Measurements from ENCODE around the gene MGAT5. TPM values are rescaled to one million over a fixed set of nuclear protein-coding genes. Genes with fewer than 3 reads are reported as not detected.

Gene MGAT5
- total RNA-seq, 3 donors from 2014 or later (not counting 1 experiment from before 2014, with no cell fraction given): 39.7 to 58.2 (median 57.0) TPM

- no peak overlapping the region for H3K27ac Mint-ChIP-seq
- H3K27me3 Mint-ChIP-seq (ENCODE audit: low read depth in 2 of 2): peaks cover 0 to 7% of the 10 kb centered on the region in 2 donors
- H3K27ac ChIP-seq (ENCODE audit: low read length): no peak overlapping the region
- no peak overlapping the region for H3K4me3 Mint-ChIP-seq
- H3K9me3 ChIP-seq (ENCODE audit: control insufficient read depth, insufficient read depth, low read length): no peaks in the 10 kb centered on the region
- H3K4me1 ChIP-seq (ENCODE audit: control insufficient read depth, insufficient read depth, low read length): peaks cover 26% of the 10 kb centered on the region
- WGBS (ENCODE audit: insufficient coverage): 67% methylated on average over 2 of the region's 2 CpGs
- no peak for TF ChIP-seq CTCF (IDR thresholded peaks at IDR 0.05)
- H3K27me3 ChIP-seq (ENCODE audit: control insufficient read depth, insufficient read depth, low read length): no peaks in the 10 kb centered on the region
- peaks cover 4% of the 10 kb centered on the region for H3K36me3 ChIP-seq (ENCODE audit: control insufficient read depth, insufficient read depth, low read length)
- intact Hi-C loops (cut with micrococcal nuclease): no loop called here
- DNase-seq (peak in 1 of 2 donors; percentile 19), ATAC-seq (no peak)
- peaks cover 84 to 85% of the 10 kb centered on the region in 2 donors for H3K4me1 Mint-ChIP-seq
- peaks cover 20% of the 10 kb centered on the region for H3K36me3 Mint-ChIP-seq
- H3K4me3 ChIP-seq (ENCODE audit: low read length): no peak overlapping the region
- H3K9me3 Mint-ChIP-seq: no peaks in the 10 kb centered on the region
Observed at GRCh38 chr2:134319596-134320254, 65.9 kb downstream of the MGAT5 start.

- DNase-seq: peak in 1 of 2 donors; percentile 56
- Histone ChIP-seq H3K27me3 (ENCODE audit: control insufficient read depth, insufficient read depth, low read length) (no peaks in the 10 kb centered on the region), H3K4me1 (ENCODE audit: control insufficient read depth, insufficient read depth, low read length) (peaks cover 28% of the 10 kb centered on the region), H3K27ac (ENCODE audit: low read length) (no peak overlapping the region), H3K9me3 (ENCODE audit: control insufficient read depth, insufficient read depth, low read length) (no peaks in the 10 kb centered on the region), H3K36me3 (ENCODE audit: control insufficient read depth, insufficient read depth, low read length) (peaks cover 4% of the 10 kb centered on the region), H3K4me3 (ENCODE audit: low read length) (no peak overlapping the region)
- H3K36me3 Mint-ChIP-seq: peaks cover 20% of the 10 kb centered on the region
- no peaks in the 10 kb centered on the region for H3K9me3 Mint-ChIP-seq
- intact Hi-C loops (cut with micrococcal nuclease): no loop called here
- peak in 2 of 3 donors; percentile 54 to 72 for ATAC-seq
- peaks cover 0 to 7% of the 10 kb centered on the region in 2 donors for H3K27me3 Mint-ChIP-seq (ENCODE audit: low read depth in 2 of 2)
- peaks cover 89 to 90% of the 10 kb centered on the region in 2 donors for H3K4me1 Mint-ChIP-seq
- WGBS (ENCODE audit: insufficient coverage): 31% methylated on average over 3 of the region's 3 CpGs
- H3K4me3 Mint-ChIP-seq: no peak overlapping the region
- no peak overlapping the region for H3K27ac Mint-ChIP-seq
- TF ChIP-seq CTCF (IDR thresholded peaks at IDR 0.05): no peak
Observed at GRCh38 chr2:134320930-134321329, 67.1 kb downstream of the MGAT5 start.

- no peak overlapping the region for H3K4me3 Mint-ChIP-seq
- 100% methylated on average over 1 of the region's 1 CpG for WGBS (ENCODE audit: insufficient coverage)
- DNase-seq (no peak), ATAC-seq (no peak)
- Histone ChIP-seq H3K4me1 (ENCODE audit: control insufficient read depth, insufficient read depth, low read length) (peaks cover 18% of the 10 kb centered on the region), H3K9me3 (ENCODE audit: control insufficient read depth, insufficient read depth, low read length) (no peaks in the 10 kb centered on the region), H3K27ac (ENCODE audit: low read length) (no peak overlapping the region), H3K36me3 (ENCODE audit: control insufficient read depth, insufficient read depth, low read length) (peaks cover 3% of the 10 kb centered on the region), H3K27me3 (ENCODE audit: control insufficient read depth, insufficient read depth, low read length) (no peaks in the 10 kb centered on the region), H3K4me3 (ENCODE audit: low read length) (no peak overlapping the region)
- H3K36me3 Mint-ChIP-seq: peaks cover 6% of the 10 kb centered on the region
- H3K27me3 Mint-ChIP-seq (ENCODE audit: low read depth in 2 of 2): no peaks in the 10 kb centered on the region
- no peak overlapping the region for H3K27ac Mint-ChIP-seq
- intact Hi-C loops (cut with micrococcal nuclease): no loop called here
- no peaks in the 10 kb centered on the region for H3K9me3 Mint-ChIP-seq
- H3K4me1 Mint-ChIP-seq: peaks cover 76 to 77% of the 10 kb centered on the region in 2 donors
- no peak for TF ChIP-seq CTCF (IDR thresholded peaks at IDR 0.05)
Observed at GRCh38 chr2:134323777-134324176, 69.9 kb downstream of the MGAT5 start.

GRCh38 chr2:134324430-134324829 is 70.6 kb downstream of the MGAT5 start:
- Mint-ChIP-seq H3K4me3 (no peak overlapping the region), H3K9me3 (no peaks in the 10 kb centered on the region), H3K27ac (peak overlapping the region in 1 of 2 donors; percentile 11), H3K4me1 (peaks cover 76 to 79% of the 10 kb centered on the region in 2 donors), H3K27me3 (ENCODE audit: low read depth in 2 of 2) (no peaks in the 10 kb centered on the region), H3K36me3 (no peaks in the 10 kb centered on the region)
- 100% methylated on average over 1 of the region's 4 CpGs for WGBS (ENCODE audit: insufficient coverage)
- Histone ChIP-seq H3K27ac (ENCODE audit: low read length) (no peak overlapping the region), H3K36me3 (ENCODE audit: control insufficient read depth, insufficient read depth, low read length) (peaks cover 3% of the 10 kb centered on the region), H3K9me3 (ENCODE audit: control insufficient read depth, insufficient read depth, low read length) (no peaks in the 10 kb centered on the region), H3K27me3 (ENCODE audit: control insufficient read depth, insufficient read depth, low read length) (no peaks in the 10 kb centered on the region), H3K4me1 (ENCODE audit: control insufficient read depth, insufficient read depth, low read length) (peaks cover 18% of the 10 kb centered on the region), H3K4me3 (ENCODE audit: low read length) (no peak overlapping the region)
- DNase-seq: no peak
- intact Hi-C loops (cut with micrococcal nuclease): no loop called here
- ATAC-seq: no peak
- TF ChIP-seq CTCF (IDR thresholded peaks at IDR 0.05): no peak
